GM10266 (cell line): ENCODE measurements around the gene EXOC3L2.

Experiments
- DNase-seq: peaks from one replicate; pipeline ENCODE4 v3.0.0; 2012; ENCODE audit errors: extremely low spot score
- TF ChIP-seq, protein P1 (sequence below): IDR thresholded peaks from 2 replicates; pipeline ENCODE4 v1.5.1; 2012; ENCODE audit warnings: mild to moderate bottlenecking, low read depth; ENCODE audit not compliant: control insufficient read depth, insufficient read depth; ENCODE audit errors: missing control alignments

The EXOC3L2 gene

GRCh38 chr19:45180936-45181335 is 64.3 kb downstream of the EXOC3L2 start:
- TF ChIP-seq, protein P1, sequence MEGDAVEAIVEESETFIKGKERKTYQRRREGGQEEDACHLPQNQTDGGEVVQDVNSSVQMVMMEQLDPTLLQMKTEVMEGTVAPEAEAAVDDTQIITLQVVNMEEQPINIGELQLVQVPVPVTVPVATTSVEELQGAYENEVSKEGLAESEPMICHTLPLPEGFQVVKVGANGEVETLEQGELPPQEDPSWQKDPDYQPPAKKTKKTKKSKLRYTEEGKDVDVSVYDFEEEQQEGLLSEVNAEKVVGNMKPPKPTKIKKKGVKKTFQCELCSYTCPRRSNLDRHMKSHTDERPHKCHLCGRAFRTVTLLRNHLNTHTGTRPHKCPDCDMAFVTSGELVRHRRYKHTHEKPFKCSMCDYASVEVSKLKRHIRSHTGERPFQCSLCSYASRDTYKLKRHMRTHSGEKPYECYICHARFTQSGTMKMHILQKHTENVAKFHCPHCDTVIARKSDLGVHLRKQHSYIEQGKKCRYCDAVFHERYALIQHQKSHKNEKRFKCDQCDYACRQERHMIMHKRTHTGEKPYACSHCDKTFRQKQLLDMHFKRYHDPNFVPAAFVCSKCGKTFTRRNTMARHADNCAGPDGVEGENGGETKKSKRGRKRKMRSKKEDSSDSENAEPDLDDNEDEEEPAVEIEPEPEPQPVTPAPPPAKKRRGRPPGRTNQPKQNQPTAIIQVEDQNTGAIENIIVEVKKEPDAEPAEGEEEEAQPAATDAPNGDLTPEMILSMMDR, result no peak
- no peak for DNase-seq

DNA sequence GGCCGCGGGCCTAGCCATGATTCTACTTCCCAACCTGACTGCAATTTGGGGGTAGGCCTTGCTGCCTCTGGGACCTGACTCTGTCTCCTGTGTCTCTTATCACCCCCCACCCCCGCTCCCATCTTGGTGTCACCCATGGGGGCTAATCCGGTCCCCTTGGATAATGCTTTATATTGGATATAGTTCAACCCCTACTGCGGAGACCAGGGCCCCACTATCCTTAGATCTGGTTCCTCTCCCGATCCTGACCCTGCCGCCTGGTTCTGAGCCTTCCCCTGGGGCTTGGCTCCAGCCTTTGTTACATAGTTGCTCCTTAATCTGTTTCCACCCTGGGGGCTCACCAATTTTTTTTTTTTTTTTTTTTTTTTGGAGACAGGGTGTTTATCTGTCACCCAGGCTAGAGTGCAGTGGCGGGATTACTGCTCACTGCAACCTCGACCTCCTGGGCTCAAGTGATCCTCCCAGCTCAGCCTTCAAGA is 65.3 kb downstream of the EXOC3L2 start:
- no peak for DNase-seq
- TF ChIP-seq, protein P1, result no peak

DNA sequence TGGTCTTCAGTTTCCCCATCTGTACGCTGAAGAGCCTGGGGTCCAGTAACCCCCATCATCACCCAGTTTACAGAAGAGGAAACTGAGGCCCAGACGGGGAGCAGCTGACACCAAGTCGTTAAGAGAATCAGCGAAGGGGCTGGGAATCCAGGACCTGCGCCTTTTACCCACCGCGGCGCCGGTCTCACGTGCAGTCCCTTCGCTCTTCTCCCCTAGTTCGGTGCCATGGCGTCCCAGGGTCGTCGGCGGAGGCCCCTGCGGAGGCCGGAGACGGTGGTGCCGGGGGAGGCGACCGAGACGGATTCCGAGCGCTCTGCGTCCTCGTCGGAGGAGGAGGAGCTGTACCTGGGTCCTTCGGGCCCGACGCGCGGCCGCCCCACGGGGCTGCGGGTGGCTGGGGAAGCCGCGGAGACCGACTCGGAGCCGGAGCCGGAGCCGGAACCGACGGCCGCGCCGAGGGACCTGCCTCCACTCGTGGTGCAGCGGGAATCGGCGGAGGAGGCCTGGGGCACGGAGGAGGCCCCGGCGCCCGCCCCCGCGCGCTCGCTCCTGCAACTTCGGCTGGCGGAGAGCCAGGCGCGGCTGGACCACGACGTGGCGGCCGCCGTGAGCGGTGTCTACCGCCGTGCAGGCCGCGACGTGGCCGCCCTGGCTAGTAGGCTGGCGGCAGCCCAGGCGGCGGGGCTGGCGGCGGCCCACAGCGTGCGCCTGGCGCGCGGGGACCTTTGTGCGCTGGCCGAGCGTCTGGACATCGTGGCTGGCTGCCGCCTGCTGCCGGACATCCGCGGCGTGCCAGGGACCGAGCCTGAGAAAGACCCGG is 65.9 kb downstream of the EXOC3L2 start:
- TF ChIP-seq, protein P1, result no peak
- DNase-seq, result peak; percentile 47

DNA sequence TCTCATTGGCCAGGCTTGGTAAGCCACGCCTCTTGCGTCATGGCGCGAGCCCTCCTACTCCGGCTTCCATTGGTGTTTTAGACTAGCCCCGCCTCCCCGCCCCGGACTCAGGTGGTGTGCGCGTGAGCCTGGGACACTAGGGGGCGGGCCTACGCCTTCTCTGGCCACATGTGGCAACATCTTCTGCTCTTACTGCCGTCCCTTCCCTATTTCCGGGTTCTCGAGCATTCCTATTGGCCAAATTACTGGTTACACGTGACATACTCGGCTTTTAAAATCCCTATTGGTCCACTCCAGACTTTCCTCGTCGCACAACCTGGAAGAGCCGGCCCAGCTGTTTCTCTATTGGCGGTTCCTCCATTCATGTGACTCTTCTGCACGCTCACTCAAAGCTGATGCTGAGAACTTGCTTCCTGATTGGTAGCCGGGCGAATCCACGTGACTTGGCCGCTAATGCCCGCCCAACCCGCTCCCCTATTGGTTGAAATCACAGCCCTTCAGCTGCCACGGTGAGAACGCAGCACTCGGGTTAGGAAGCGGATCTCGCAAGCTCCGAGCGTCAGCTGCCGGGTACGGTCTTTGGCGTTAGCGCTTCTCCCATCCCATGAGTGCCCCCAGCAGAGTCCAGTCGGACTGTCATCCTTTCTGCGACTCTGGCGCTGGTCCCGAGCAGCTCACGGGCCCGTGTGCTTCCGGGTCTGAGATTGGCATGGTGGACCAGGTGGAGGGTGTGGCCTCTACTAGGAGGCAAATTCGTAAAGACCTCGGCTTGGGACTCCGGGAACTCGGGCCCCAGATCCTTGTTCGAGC is 66.7 kb downstream of the EXOC3L2 start, which contains the start of gene BLOC1S3:
TSS of gene BLOC1S3 (plus strand) at position 523 of the 810 bp plus-strand sequence. CDS start 513 bp downstream, outside the sequence.
- DNase-seq, result peak; percentile 97
- TF ChIP-seq, protein P1, result peak; percentile 40

GRCh38 chr19:45177817-45178261 is 67.4 kb downstream of the EXOC3L2 start, which contains the start of gene TRAPPC6A:
Gene TRAPPC6A (minus strand): TSS chr19:45178237. CDS start chr19:45178218, 19 bp downstream.
- no peak for DNase-seq
- TF ChIP-seq, protein P1, result no peak

DNA sequence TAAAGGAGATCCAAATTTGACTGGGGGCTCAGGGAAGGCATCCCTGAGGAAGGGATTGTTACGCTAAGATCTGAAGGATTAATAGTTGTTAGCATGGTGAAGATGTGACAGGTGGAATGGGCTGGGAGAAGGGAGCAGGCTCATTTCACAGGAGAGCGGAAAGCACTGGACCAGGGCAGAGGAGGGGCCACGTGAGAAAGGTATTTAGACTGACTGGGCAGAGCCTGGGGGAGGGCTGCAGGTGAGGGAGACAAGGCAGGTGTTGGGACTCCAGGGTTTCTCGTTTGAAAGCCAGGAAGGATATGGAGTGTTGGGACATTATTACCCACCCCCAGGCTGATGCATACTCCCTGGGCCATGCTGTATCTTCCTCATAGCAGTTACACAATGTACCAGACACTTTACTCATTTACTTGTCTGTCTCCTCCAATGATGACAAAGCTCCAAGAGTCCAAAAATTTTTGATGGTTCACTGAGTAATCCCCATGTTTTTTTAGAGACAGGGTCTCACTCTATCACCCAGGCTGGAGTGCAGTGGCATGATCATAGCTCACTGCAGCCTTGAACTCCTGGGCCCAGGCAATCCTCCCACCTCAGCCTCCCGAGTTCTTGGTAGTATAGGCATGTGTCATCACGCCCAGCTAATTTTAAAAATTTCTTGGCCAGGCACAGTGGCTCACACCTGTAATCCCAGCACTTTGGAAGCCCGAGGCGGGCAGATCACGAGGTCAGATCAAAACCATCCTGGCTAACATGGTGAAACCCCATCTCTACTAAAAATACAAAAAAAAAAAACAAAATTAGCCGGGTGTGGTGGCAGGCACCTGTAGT is 69.5 kb downstream of the EXOC3L2 start:
- TF ChIP-seq, protein P1, result no peak
- no peak for DNase-seq
